Body of pancreas (tissue), 4 donors: ENCODE data around the gene NGEF. TPM values are rescaled to one million over a fixed set of nuclear protein-coding genes. Genes with fewer than 3 reads are reported as not detected.

Source experiments
- ATAC-seq: fragments of 150-250 bp; one replicate; pipeline ENCODE4 v1.9.1; 2016
- DNase-seq, 4 donors: peaks; one replicate each; pipeline ENCODE4 v3.0.0-alpha.2; 2019
- H3K27ac ChIP-seq, 4 donors: fragments of 200-600 bp; sonication (generic); 1 replicate in 3 of 4; 2 replicates in 1 of 4; pipeline versions ENCODE4 v1.5.1 to v1.6.1; 2016 to 2019; ENCODE audit warnings: mild to moderate bottlenecking in 1 of 4, mixed read lengths in 1 of 4, moderate library complexity in 1 of 4
- H3K27me3 ChIP-seq, 2 donors: fragments of 200-600 bp; sonication (generic); one replicate each; pipeline ENCODE4 v1.6.0; 2016; ENCODE audit warnings: mild to moderate bottlenecking in 1 of 2
- H3K36me3 ChIP-seq, 2 donors: fragments of 200-600 bp; sonication (generic); replicated peaks in 1 of 2; 2 replicates each; pipeline ENCODE4 v1.5.1; 2016; ENCODE audit warnings: low read depth in 2 of 2; ENCODE audit not compliant: insufficient read depth in 1 of 2
- H3K4me1 ChIP-seq: fragments of 200-600 bp; sonication (generic); one replicate; pipeline ENCODE4 v1.6.0; 2016
- H3K4me3 ChIP-seq, 2 donors: fragments of 200-600 bp; sonication (generic); 1 replicate in 1 of 2; 2 replicates in 1 of 2; pipeline ENCODE4 v1.5.1; 2016 to 2019
- H3K9me3 ChIP-seq, 3 donors: fragments of 200-600 bp; sonication (generic); 1 replicate in 2 of 3; 2 replicates in 1 of 3; pipeline ENCODE4 v1.5.1; 2016
- CTCF ChIP-seq, 7 experiments: fragments of 450-650 bp in 4 of 7; fragments of 200-600 bp in 3 of 7; sonication (generic) in 3 of 7; IDR thresholded peaks; one replicate each; pipeline ENCODE4 v1.5.1; 2016 to 2019; ENCODE audit warnings: antibody characterized with exemption in 7 of 7
- POLR2A ChIP-seq, 3 donors: fragments of 450-650 bp; IDR thresholded peaks; one replicate each; pipeline ENCODE4 v1.6.1; 2016; ENCODE audit warnings: antibody characterized with exemption in 3 of 3, mild to moderate bottlenecking in 2 of 3
- WGBS, 2 donors: methylation state at CpG; one replicate each; pipeline ENCODE4 v1.1.5; 2017; 5-methylcytosine and 5-hydroxymethylcytosine counted together
- intact Hi-C: fragments of 100-400 bp; cut with DNase I; formaldehyde crosslinking; loops from one replicate; pipeline ENCODE4 v1.15.1; 2023
- total RNA-seq, 2 donors: library from RNA; depleted of rRNA; stranded (reverse); fragments of >200 nt; gene quantifications; one replicate each; pipeline ENCODE4 v1.1.0, GENCODE V29; 2016

NGEF gene
- total RNA-seq, 2 donors from 2014 or later, result 4.9 to 7.0 TPM

GRCh38 chr2:233060501-233060979, 47.5 kb upstream of the NGEF start:
- ATAC-seq (no peak), DNase-seq (peak in 1 of 4 donors; percentile 33)
- Histone ChIP-seq H3K36me3 (no peaks in the 10 kb centered on the region), H3K4me1 (no peaks in the 10 kb centered on the region), H3K9me3 (no peaks in the 10 kb centered on the region), H3K27me3 (no peaks in the 10 kb centered on the region), H3K27ac (peak overlapping the region in 2 of 4 donors; percentile 59 to 67), H3K4me3 (no peak overlapping the region)
- intact Hi-C loops, result no loop called here
- no peak for TF ChIP-seq CTCF (IDR thresholded peaks at IDR 0.05)
- WGBS, 2 donors, result 60 to 64% methylated on average over 1 to 13 of the region's 13 CpGs

- Histone ChIP-seq H3K9me3 (no peaks in the 10 kb centered on the region), H3K36me3 (no peaks in the 10 kb centered on the region)
- intact Hi-C loops, result loop anchor here (10.0 kb wide), 1 partner anchor 455 kb away; no protein-coding TSS in a partner anchor
These were observed 46.9 kb upstream of the NGEF start, which contains the start of gene INPP5D for GRCh38 chr2:233059797-233060500. Gene INPP5D (plus strand): TSS chr2:233060342. CDS start chr2:233060479, 137 bp downstream.

GRCh38 chr2:233059547-233059796, 46.4 kb upstream of the NGEF start:
- H3K4me3 ChIP-seq, result no peak overlapping the region
- no peaks in the 10 kb centered on the region for H3K27me3 ChIP-seq
- 59% methylated on average over 7 of the region's 7 CpGs; no CpG with 5 or more reads in 1 of the 2 donors for WGBS, 2 donors
- no peak for TF ChIP-seq CTCF (IDR thresholded peaks at IDR 0.05)
- TF ChIP-seq POLR2A (IDR thresholded peaks at IDR 0.05), result no peak
- intact Hi-C loops, result loop anchor here (10.0 kb wide), 1 partner anchor 455 kb away; no protein-coding TSS in a partner anchor
- H3K9me3 ChIP-seq, result no peaks in the 10 kb centered on the region
- no peak for DNase-seq
- no peaks in the 10 kb centered on the region for H3K36me3 ChIP-seq
- H3K27ac ChIP-seq, result peak overlapping the region in 2 of 4 donors; percentile 59 to 67
- H3K4me1 ChIP-seq, result no peaks in the 10 kb centered on the region
- ATAC-seq, result no peak

More at GRCh38 chr2:233059797-233060500, 46.9 kb upstream of the NGEF start, which contains the start of gene INPP5D:
- WGBS, 2 donors, result 34 to 73% methylated on average over 10 to 26 of the region's 26 CpGs
- DNase-seq, result peak in 2 of 4 donors; percentile 28 to 64
- Histone ChIP-seq H3K27me3 (no peaks in the 10 kb centered on the region), H3K27ac (peak within 1 kb of the TSS in 2 of 4 donors; percentile 59 to 67), H3K4me3 (no peak within 1 kb of the TSS), H3K4me1 (no peaks in the 10 kb centered on the region)
- peak; percentile 7 for ATAC-seq
- peak in 2 of 3 donors; percentile 40 to 59 for TF ChIP-seq POLR2A (IDR thresholded peaks at IDR 0.05)
- no peak for TF ChIP-seq CTCF (IDR thresholded peaks at IDR 0.05)

GRCh38 chr2:233058717-233059546, 45.9 kb upstream of the NGEF start:
- Histone ChIP-seq H3K9me3 (no peaks in the 10 kb centered on the region), H3K27ac (no peak overlapping the region), H3K4me1 (peaks cover 3% of the 10 kb centered on the region), H3K36me3 (no peaks in the 10 kb centered on the region), H3K27me3 (no peaks in the 10 kb centered on the region), H3K4me3 (no peak overlapping the region)
- 82 to 87% methylated on average over 12 to 24 of the region's 24 CpGs for WGBS, 2 donors
- intact Hi-C loops, result loop anchor here (10.0 kb wide), 1 partner anchor 454 kb away; no protein-coding TSS in a partner anchor
- TF ChIP-seq CTCF (IDR thresholded peaks at IDR 0.05) (no peak), POLR2A (IDR thresholded peaks at IDR 0.05) (no peak)
- DNase-seq, result no peak
- no peak for ATAC-seq
